Effector CD8-positive, alpha-beta T cell (primary cell): ENCODE data around the gene MYO3B.

Experiments
- DNase-seq: peaks from one replicate; lab custom pipeline; 2025; lab: John Stamatoyannopoulos, UW
- total RNA-seq, 4 experiments: gene quantifications; one replicate each; lab custom pipeline; 2026; lab: John Stamatoyannopoulos, UW

The MYO3B gene
- 0.36 to 1.3 (median 0.61) reads per million in 4 experiments for total RNA-seq

- no peak for DNase-seq
These were observed at the start of gene MYO3B for GRCh38 chr2:170177950-170178781. TSS of gene MYO3B (plus strand) at chr2:170178147. CDS start at chr2:170178288, 141 bp downstream.

DNA sequence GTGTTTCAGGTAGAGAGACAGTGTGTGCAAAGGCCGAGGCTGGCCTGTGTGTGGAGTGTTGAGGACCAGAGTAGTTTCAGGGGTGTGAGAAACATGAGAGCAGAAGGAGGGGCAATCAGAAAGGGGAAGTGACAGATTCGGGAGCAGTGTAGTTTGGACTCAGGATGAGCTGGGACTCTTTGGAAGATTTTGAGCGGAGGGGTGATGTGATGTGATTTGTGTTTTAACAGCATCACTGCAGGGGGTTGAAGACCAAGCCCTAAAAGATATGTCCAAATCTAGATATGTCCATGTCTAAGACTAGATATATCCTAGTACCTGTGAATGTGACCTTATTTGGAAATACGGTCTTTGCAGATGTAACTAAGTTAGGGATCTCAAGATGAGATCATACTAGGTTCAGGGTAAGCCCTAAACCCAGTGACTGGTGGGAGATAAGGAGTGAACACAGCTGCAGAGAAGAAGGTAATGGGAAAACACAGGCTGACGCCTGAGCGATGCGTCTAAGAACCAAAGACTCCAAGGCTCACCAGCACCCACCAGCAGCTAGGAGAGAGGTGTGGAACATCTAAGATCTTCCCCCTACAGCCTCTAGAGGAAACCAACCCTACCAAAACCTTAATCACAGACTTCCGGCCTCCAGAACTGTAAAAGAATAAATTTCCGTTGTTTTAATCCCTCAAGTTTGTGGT lies 38.5 kb upstream of the MYO3B start:
- DNase-seq, result no peak

- no peak for DNase-seq
These were observed 37.4 kb upstream of the MYO3B start for GRCh38 chr2:170140561-170140960.

GRCh38 chr2:170141865-170142264 lies 36.1 kb upstream of the MYO3B start:
- DNase-seq, result no peak

- no peak for DNase-seq
These were observed 35.4 kb upstream of the MYO3B start for GRCh38 chr2:170142502-170142901.

GRCh38 chr2:170143045-170143717 lies 34.8 kb upstream of the MYO3B start:
- DNase-seq, result no peak

DNA sequence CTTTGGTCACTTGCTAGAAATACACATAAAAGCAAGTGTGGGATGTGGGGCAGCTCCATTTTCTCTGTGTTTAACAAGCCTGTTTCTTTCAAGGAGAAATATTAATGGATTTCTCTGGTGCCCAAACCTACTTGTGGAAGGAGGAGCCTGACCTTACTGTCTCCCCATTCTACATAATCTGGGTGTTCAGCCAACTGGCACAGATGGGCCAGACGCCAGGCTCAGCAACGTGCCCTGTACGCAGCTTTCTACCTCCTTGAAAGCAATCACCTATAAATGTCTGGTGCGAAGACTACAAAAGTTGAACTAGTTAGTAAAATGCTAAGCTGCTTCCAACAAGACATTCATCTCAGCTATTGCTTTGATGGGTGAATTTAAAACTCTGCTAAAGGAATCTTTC lies 33.2 kb upstream of the MYO3B start:
- no peak for DNase-seq

DNA sequence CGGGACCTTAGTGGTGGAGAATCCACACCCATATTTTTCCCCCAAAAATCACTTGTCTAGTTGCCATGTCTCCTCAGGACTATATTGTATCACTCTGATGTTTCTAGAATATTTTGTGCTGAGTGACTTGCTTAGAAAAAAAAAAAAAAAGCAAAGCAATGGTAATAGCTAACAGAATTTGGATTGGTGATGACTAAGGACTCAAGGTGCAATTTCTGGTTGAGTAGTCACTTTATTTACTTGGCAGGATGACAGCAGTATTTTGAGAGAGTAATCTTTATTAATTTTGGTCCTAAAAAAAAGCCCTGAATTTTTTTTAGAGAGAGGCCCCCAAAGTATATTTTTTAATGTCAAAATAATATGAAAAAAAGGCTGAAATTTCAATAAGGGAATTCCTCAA lies 32.8 kb upstream of the MYO3B start:
- DNase-seq, result no peak

GRCh38 chr2:170145675-170146432 lies 32.1 kb upstream of the MYO3B start:
- DNase-seq, result no peak

GRCh38 chr2:170146784-170147183 lies 31.2 kb upstream of the MYO3B start:
- DNase-seq, result no peak

GRCh38 chr2:170147576-170147975 lies 30.4 kb upstream of the MYO3B start:
- DNase-seq, result no peak

DNA sequence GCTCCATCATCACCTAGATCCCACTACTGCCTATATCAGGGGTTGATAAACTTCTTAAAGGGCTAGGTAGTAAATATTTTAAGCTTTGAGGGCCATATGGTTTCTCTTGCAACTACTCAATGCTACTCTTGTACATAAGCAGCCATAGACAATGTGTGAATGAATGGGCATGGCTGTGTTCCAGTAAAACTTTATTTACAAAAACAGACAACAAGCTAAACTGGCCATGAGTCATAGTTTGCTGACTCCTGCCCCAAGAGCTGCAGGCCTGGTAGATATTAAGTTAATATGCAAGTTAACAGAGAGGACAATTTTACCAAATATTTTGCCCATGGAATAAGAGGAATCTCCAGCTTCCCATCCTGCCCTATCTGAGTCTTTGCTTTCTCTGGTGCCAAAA lies 29.8 kb upstream of the MYO3B start:
- DNase-seq, result no peak

DNA sequence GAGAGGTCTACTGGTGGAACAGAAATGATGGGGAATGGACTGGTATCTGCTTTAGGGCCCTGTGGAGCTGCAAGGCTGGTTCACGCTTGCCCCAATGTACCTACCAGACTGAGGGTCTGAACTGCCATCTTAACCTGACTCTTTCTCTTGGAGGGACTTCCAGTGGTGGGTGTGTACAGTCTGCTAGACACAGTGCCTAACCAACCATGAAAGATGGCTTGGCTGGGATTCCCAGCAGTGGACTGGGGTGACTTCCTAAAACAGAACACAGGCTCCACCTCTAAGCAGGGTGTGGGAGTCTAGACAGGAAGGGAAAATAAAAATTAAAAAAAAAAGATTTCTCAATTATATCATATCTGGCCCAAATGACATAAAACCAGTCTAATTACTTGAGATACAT lies 25.5 kb upstream of the MYO3B start:
- no peak for DNase-seq

DNA sequence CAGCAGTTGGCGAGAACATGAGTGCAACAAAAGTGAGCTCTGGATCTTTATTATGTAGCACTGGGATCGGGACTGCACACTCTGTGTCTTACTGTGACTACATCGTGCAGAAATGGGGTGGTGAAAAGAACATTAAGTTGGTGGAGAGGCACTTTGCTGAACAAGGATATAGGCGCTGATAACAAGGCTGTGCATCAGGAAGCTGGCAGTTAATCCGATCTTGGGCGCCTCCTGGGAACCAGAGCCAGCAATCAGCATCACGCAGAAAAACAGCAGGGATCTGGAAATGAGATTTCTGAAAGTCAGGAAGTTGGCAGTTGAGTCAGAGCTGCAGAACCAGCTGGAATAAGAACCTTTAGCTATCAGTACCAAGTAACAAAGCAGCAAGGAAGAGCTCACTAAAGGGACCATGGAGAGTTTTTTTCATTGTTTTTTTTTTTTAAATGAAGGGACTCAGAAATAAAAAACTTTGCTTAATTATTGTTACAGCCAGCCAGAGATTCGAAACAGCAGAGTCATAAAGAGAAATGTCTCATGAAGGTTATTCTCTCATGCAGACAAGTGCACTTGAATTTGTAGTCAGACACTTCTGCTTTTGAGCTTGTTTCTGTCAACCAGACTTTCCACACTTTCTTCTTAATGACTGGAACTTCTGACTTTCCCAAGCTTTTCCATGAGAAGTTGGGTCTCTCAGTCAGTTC lies 22.8 kb upstream of the MYO3B start:
- no peak for DNase-seq

DNA sequence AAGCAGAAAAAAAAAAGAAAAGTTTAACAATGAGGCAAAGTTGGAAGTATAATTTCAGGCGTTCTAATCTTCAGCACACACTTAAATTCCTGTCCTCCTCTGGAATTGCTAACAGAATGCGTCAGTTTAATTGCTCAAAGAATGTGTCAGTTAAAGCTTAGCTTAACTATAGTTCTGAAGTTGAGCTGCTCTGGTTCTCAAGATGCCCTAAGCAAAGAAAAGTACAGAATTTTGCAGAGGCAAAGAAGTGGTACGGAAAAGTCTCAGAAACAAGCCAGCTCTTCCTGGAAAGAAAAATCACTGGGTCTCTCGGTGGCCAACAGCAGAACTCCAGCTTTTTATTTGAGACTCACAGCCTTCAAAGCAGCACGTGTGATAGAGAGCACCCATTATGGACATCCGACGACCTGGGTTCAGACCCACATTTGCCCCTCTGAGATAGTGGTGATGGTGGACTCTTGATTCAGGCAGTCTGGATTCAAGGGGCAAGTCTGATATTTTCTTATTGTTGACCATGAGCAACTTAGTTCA lies 22.2 kb upstream of the MYO3B start:
- no peak for DNase-seq

- no peak for DNase-seq
These were observed 21.4 kb upstream of the MYO3B start for GRCh38 chr2:170156592-170156991.

GRCh38 chr2:170157025-170157684 lies 20.8 kb upstream of the MYO3B start:
- no peak for DNase-seq

GRCh38 chr2:170159060-170159459 lies 18.9 kb upstream of the MYO3B start:
- DNase-seq, result no peak

- no peak for DNase-seq
These were observed 16.3 kb upstream of the MYO3B start for GRCh38 chr2:170161516-170162270.

GRCh38 chr2:170162271-170162632 lies 15.7 kb upstream of the MYO3B start:
- no peak for DNase-seq
